RKO (cell line): ENCODE results near the gene HMCN2.
"Not testable (repeated sequence)": the region's sequence is repeated elsewhere in the genome, so short reads cannot be mapped to it uniquely, and the experiment has no call there.

Experiments
- DNase-seq: peaks from one replicate; pipeline ENCODE4 v3.0.0-alpha.2; 2016; ENCODE audit warnings: low spot score

The HMCN2 gene

GRCh38 chr9:130264414-130265350 lies 878 bp upstream of the HMCN2 start:
- DNase-seq = no peak

GRCh38 chr9:130266236-130267098 lies 907 bp downstream of the HMCN2 start:
- no peak for DNase-seq

DNA sequence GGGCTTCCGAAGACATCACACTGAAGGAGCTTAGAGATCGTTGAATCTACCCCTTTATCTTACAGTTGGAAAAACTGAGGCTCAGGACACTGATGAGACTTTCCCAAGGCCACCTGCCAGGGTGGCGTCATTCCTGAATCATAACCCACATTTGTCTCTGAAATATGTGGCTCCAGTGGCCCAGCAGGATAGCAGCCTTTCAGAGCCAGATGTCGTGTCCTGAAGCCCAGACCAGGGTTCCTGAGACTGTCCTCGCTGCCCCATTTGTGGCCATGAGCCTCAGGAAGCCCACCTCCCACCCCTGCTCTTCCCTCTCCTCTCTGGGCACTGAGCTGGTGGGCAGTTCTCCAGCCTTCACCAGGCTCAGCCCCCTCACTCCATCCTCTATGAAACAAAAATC lies 2.4 kb downstream of the HMCN2 start:
- peak; percentile 34 for DNase-seq

GRCh38 chr9:130268521-130269211 lies 3.1 kb downstream of the HMCN2 start:
- DNase-seq = no peak

GRCh38 chr9:130271473-130271872 lies 5.9 kb downstream of the HMCN2 start:
- DNase-seq = no peak

- no peak for DNase-seq
Measured at GRCh38 chr9:130275156-130275555, 9.6 kb downstream of the HMCN2 start.

- DNase-seq = no peak
Measured at GRCh38 chr9:130276121-130276520, 10.6 kb downstream of the HMCN2 start.

DNA sequence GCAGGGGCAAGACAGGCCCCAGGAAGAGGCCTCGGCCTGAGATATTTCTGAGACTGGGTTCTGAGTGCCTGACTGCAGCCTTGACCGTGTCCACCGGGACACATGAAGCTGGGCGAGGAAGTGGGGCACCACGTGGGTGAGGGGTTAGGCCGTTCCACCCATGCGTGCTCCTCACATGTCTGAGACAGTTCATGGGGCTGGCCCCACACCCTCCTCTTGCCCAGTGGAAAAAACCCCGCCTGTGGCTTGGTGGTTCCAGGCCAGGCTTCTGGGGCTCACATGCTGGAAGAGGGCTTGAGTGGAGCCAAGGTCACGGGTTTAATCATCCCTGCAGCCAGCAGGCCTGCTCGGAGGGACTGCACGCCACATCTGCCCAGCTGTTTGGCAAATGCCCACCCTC lies 11.4 kb downstream of the HMCN2 start:
- no peak for DNase-seq

DNA sequence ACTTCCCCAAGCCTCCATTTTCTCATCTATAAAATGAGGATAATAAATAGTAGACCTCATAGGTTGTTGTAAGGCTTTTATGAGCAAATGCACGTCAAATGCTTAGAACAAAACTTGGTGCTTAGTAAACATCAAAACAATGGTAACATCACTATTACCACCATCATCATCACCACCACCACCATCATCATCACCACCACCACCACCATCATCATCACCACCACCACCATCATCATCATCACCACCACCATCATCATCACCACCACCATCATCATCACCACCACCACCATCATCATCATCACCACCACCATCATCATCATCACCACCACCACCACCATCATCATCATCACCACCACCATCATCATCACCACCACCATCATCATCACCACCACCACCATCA lies 12.0 kb downstream of the HMCN2 start:
- not testable (repeated sequence) for DNase-seq

DNA sequence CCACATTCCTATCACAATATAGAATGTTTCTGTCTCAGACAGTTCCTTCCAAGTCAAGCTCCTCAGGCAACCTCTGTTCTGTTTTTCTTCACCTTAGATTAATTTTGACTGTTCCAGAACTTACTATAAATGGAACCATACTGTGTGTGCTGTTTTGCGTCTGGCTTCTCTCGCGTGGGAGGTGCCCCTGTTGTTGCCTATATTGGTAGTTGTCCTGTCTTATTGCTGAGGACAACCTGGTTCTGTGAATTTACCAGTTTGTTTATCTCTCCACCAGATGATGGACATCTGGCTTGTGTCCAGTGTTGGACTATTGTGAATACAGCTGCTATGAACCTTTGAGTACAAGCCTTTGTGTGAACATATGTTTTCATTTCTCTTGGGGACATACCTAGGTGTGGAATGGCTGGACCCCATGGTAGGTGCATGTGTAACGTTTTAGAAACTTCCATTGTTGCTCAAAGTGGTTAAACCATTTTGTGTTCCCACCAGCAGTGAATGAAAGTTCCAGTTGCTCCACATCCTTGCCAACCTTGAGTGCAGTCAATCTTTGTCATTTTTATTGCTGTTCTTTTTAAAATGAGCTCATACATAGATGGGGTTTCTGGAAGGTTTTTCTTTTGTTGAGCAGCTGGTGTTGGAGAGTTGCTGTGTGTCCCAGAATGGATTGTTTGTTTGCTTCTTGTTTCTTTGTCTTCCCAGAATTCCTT lies 18.1 kb downstream of the HMCN2 start:
- no peak for DNase-seq

- no peak for DNase-seq
Measured at GRCh38 chr9:130284249-130284625, 18.7 kb downstream of the HMCN2 start.

DNA sequence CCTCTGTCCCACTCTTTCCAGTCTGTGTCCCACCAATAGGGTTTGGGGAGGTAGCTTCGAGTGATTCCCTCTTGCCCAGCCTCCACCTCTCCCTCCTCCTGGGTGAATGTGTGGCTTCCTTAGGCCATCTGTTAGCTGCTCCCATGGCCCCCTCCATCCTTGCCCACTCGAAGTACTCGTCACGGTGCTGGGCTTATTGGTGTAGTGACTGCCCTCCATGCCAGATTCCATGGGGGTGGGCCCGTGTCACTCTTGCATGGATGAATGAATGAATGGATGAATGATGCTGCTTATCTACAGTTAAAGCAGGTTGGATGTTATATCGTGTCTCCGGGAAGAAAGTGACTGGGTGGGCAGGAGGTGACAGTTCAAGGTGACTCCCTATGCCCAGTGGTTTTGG lies 19.1 kb downstream of the HMCN2 start:
- no peak for DNase-seq

- no peak for DNase-seq
Measured at GRCh38 chr9:130285271-130285670, 19.7 kb downstream of the HMCN2 start.

DNA sequence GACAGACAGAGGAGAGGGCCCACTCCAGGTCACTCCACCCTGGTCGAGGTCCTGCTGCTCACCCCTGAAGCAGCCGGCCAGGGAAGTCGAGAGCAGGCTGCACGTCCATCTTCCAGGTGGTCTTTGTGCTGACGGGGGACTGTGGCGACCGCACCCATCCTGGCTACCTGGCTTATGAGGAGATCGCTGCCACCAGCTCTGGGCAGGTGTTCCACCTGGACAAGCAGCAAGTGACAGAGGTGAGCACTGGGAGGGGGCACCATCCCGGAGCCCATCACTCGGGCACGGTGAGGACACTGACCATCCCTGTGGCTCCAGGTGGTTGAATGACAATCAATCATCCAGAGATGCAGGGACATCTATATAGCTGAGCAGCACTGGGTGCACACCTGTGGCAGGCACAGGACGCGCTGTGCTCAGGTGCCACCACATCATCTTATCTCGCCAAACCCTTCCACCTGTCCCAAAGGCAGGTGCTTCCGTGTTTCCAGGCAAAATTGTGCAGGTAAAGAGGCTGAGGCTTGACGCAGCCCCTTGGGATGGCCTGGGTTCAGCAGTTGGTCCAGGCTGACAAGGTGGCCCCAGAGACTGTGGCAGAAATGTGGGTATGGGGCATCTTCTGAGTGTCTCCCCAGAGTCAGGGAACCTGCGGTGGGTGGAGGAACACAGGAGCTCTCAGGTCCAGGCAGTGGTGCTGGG lies 20.7 kb downstream of the HMCN2 start:
- DNase-seq = no peak

- no peak for DNase-seq
Measured at GRCh38 chr9:130286781-130287428, 21.3 kb downstream of the HMCN2 start.

- no peak for DNase-seq
Measured at GRCh38 chr9:130287736-130288135, 22.2 kb downstream of the HMCN2 start.

- DNase-seq = no peak
Measured at GRCh38 chr9:130288393-130288792, 22.8 kb downstream of the HMCN2 start.

DNA sequence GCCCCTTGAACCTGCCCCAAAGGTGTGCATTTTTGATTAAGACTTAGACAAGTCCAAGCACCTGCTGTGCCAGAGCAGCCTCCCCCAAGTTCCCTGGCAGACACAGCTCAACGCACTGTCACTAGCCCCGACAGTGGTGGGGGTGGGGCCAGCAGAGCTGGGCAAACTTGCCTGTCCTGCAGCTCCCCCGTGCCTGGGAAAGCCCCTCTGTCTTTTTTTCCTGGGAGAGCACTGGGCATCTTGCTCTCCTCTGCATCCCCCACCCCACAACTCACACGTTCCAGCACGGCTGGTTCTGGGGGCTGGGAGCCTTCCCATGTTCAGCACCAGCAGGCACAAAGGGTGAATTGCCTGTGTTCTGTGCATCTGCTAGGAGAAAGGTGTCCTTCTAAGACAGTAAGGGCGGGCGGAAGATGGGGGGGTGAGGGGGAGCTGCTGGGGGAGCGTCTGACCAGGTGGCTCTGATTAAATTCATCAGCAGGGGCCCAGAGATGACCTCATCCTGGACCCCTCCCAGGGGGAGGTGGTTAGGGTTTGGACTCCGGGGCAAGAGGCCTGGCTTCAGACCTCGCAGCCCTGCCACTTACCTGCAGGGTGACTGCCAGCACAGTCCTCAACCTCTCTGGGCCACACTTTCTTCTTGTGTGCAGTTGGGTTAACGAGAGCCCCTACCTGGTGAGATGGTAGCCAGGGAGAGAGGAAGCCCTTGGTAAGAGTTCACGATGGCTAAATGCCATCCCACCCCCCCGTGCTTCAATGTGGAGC lies 23.5 kb downstream of the HMCN2 start:
- no peak for DNase-seq

- no peak for DNase-seq
Measured at GRCh38 chr9:130289711-130290241, 24.2 kb downstream of the HMCN2 start.
